ENCODE measurements around the gene PPP1R11. TPM values are rescaled to one million over a fixed set of nuclear protein-coding genes. Genes with fewer than 3 reads are reported as not detected.
A peak's percentile ranks its signal among the peaks of the same experiment; 100 is the strongest.

The PPP1R11 gene
- polyA plus RNA-seq, 3 donors, result 49.3 to 107 (median 67.7) TPM

GRCh38 chr6:30112402-30112994 is 45.5 kb downstream of the PPP1R11 start:
- no peak overlapping the region for H3K27ac ChIP-seq (ENCODE audit: low read depth in 1 of 2, low read length in 2 of 2)
- no peaks in the 10 kb centered on the region for H4K20me1 ChIP-seq (ENCODE audit: insufficient read depth, low read length)
- Mint-ChIP-seq H3K27ac (no peak overlapping the region), H3K4me3 (peak overlapping the region in 1 of 2 donors; percentile 52), H3K9me3 (peaks cover 0 to 2% (median 0%) of the 10 kb centered on the region in 7 donors), H3K36me3 (no peaks in the 10 kb centered on the region), H3K4me1 (peaks cover 11% of the 10 kb centered on the region), H3K27me3 (ENCODE audit: low read depth in 3 of 3) (peaks cover 52 to 64% (median 62%) of the 10 kb centered on the region in 3 donors)
- no peak for TF ChIP-seq CTCF (IDR thresholded peaks at IDR 0.05)
- H3K9ac ChIP-seq (ENCODE audit: insufficient read depth, low read length, poor library complexity, severe bottlenecking), result no peak overlapping the region
- DNase-seq, result no peak
- WGBS (ENCODE audit: insufficient coverage), result 79% methylated on average over 9 of the region's 10 CpGs
- intact Hi-C loops (cut with micrococcal nuclease), result no loop called here
- peaks cover 48 to 60% of the 10 kb centered on the region in 2 donors for H3K27me3 ChIP-seq (ENCODE audit: control insufficient read depth in 2 of 2, insufficient read depth in 2 of 2, low read length in 2 of 2)
- H3K36me3 ChIP-seq (replicated peaks in 1 of 2; ENCODE audit: control insufficient read depth in 1 of 2, insufficient read depth in 2 of 2, low read length in 2 of 2), result no peaks in the 10 kb centered on the region
- no peak overlapping the region for H3K4me3 ChIP-seq (replicated peaks in 1 of 3; ENCODE audit: low read depth in 2 of 3, low read length in 3 of 3)
- no peaks in the 10 kb centered on the region for H3K79me2 ChIP-seq (ENCODE audit: insufficient read depth, low read length)
- no peak overlapping the region for H3K4me2 ChIP-seq (replicated peaks; ENCODE audit: extremely low read depth, low read length, poor library complexity, severe bottlenecking)
- no peak overlapping the region for H2AFZ ChIP-seq (ENCODE audit: insufficient read depth, low read depth, low read length, poor library complexity, severe bottlenecking)
- no peaks in the 10 kb centered on the region for H3K4me1 ChIP-seq (ENCODE audit: control insufficient read depth in 1 of 2, insufficient read depth in 2 of 2, low read length in 2 of 2)
- H3K9me3 ChIP-seq (replicated peaks in 1 of 2; ENCODE audit: control insufficient read depth in 1 of 2, insufficient read depth in 1 of 2, low read length in 2 of 2), result no peaks in the 10 kb centered on the region

- WGBS (ENCODE audit: insufficient coverage), result 100% methylated on average over 1 of the region's 3 CpGs
Observed at GRCh38 chr6:30113003-30113759, 46.2 kb downstream of the PPP1R11 start, which contains the start of gene TRIM31. Gene TRIM31, minus strand, starts transcription at chr6:30113090. Its CDS starts 285 bp downstream, at chr6:30112805.

More at GRCh38 chr6:30113003-30113759, 46.2 kb downstream of the PPP1R11 start, which contains the start of gene TRIM31:
- Histone ChIP-seq H3K27ac (ENCODE audit: low read depth in 1 of 2, low read length in 2 of 2) (no peak within 1 kb of the TSS), H3K9ac (ENCODE audit: insufficient read depth, low read length, poor library complexity, severe bottlenecking) (no peak within 1 kb of the TSS), H3K4me2 (replicated peaks; ENCODE audit: extremely low read depth, low read length, poor library complexity, severe bottlenecking) (no peak within 1 kb of the TSS), H3K27me3 (ENCODE audit: control insufficient read depth in 2 of 2, insufficient read depth in 2 of 2, low read length in 2 of 2) (peaks cover 48 to 56% of the 10 kb centered on the region in 2 donors), H3K9me3 (replicated peaks in 1 of 2; ENCODE audit: control insufficient read depth in 1 of 2, insufficient read depth in 1 of 2, low read length in 2 of 2) (no peaks in the 10 kb centered on the region), H4K20me1 (ENCODE audit: insufficient read depth, low read length) (no peaks in the 10 kb centered on the region), H2AFZ (ENCODE audit: insufficient read depth, low read depth, low read length, poor library complexity, severe bottlenecking) (no peak within 1 kb of the TSS), H3K4me1 (ENCODE audit: control insufficient read depth in 1 of 2, insufficient read depth in 2 of 2, low read length in 2 of 2) (no peaks in the 10 kb centered on the region), H3K4me3 (replicated peaks in 1 of 3; ENCODE audit: low read depth in 2 of 3, low read length in 3 of 3) (no peak within 1 kb of the TSS), H3K36me3 (replicated peaks in 1 of 2; ENCODE audit: control insufficient read depth in 1 of 2, insufficient read depth in 2 of 2, low read length in 2 of 2) (no peaks in the 10 kb centered on the region), H3K79me2 (ENCODE audit: insufficient read depth, low read length) (no peaks in the 10 kb centered on the region)
- no peak for TF ChIP-seq CTCF (IDR thresholded peaks at IDR 0.05)
- Mint-ChIP-seq H3K27ac (no peak within 1 kb of the TSS), H3K9me3 (peaks cover 0 to 2% (median 0%) of the 10 kb centered on the region in 7 donors), H3K4me1 (peaks cover 4% of the 10 kb centered on the region), H3K4me3 (peak within 1 kb of the TSS in 1 of 2 donors; percentile 52), H3K27me3 (ENCODE audit: low read depth in 3 of 3) (peaks cover 53 to 63% (median 58%) of the 10 kb centered on the region in 3 donors), H3K36me3 (no peaks in the 10 kb centered on the region)
- intact Hi-C loops (cut with micrococcal nuclease), result no loop called here
- peak in 1 of 3 donors; percentile 25 for DNase-seq
